ENCODE data around the gene NAV2.

DNA sequence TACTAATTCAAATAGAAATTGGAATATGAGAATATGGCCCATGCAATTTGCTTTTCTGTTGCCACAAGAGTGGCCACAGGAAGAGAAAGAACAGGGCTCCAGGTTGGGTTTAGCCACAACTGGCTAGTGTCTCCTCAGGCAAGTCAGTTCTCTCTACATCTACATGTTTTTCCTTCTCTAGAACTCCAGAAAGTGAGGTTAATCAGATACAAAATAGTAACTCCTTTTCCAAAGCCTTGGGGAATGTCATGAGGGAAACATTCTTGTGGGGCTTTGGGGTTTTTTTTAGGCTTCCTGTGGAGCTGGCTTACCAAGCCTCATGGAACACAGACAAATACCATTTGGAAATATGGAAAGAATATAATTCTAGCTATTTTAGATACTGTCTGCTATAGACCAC is 161.6 kb downstream of the NAV2 start:
- TF ChIP-seq, protein P1, sequence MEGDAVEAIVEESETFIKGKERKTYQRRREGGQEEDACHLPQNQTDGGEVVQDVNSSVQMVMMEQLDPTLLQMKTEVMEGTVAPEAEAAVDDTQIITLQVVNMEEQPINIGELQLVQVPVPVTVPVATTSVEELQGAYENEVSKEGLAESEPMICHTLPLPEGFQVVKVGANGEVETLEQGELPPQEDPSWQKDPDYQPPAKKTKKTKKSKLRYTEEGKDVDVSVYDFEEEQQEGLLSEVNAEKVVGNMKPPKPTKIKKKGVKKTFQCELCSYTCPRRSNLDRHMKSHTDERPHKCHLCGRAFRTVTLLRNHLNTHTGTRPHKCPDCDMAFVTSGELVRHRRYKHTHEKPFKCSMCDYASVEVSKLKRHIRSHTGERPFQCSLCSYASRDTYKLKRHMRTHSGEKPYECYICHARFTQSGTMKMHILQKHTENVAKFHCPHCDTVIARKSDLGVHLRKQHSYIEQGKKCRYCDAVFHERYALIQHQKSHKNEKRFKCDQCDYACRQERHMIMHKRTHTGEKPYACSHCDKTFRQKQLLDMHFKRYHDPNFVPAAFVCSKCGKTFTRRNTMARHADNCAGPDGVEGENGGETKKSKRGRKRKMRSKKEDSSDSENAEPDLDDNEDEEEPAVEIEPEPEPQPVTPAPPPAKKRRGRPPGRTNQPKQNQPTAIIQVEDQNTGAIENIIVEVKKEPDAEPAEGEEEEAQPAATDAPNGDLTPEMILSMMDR (conservative IDR thresholded peaks at IDR 0.05 in 1 of 2, IDR thresholded peaks at IDR 0.05 in 1 of 2; ENCODE audit: low read depth in 1 of 2, low read length in 2 of 2): no peak
- TF ChIP-seq EZH2 (IDR thresholded peaks at IDR 0.05; ENCODE audit: low read length, missing control alignments): no peak
